AG04450 (cell line): ENCODE data around the gene CHRNA1. TPM values are rescaled to one million over a fixed set of nuclear protein-coding genes. Genes with fewer than 3 reads are reported as not detected.
A peak's percentile ranks its signal among the peaks of the same experiment; 100 is the strongest.

Experiments used
- CTCF ChIA-PET: fragments of 300-600, 350-600 bp; formaldehyde crosslinking; extraction: SDS; loops from one replicate; lab custom pipeline; 2022; ENCODE audit warnings: antibody characterized with exemption, inconsistent platforms; lab: Charles Lee
- POLR2A ChIA-PET: fragments of 350-600 bp; formaldehyde crosslinking; extraction: SDS; loops from one replicate; lab custom pipeline; 2021; ENCODE audit warnings: antibody characterized with exemption, inconsistent platforms; lab: Yijun Ruan, JAX
- DNase-seq: peaks from one replicate; pipeline ENCODE4 v3.0.0-alpha.2; 2011; ENCODE audit warnings: low read depth, low spot score
- H3K27ac ChIP-seq: one replicate; pipeline ENCODE4 v1.5.1; 2012; ENCODE audit warnings: low read depth, low read length, control low read depth
- H3K27me3 ChIP-seq: one replicate; pipeline ENCODE4 v1.6.0; 2012; ENCODE audit warnings: low read length; ENCODE audit not compliant: control insufficient read depth, insufficient read depth
- H3K4me3 ChIP-seq: 2 replicates; pipeline ENCODE4 v1.5.1; 2011; ENCODE audit warnings: mild to moderate bottlenecking, low read depth, low read length, control low read depth
- H3K9me3 ChIP-seq: 2 replicates; pipeline ENCODE4 v1.5.1; 2012; ENCODE audit warnings: low read length; ENCODE audit not compliant: control insufficient read depth, insufficient read depth
- CTCF ChIP-seq: IDR thresholded peaks from 2 replicates; pipeline ENCODE4 v1.5.1; 2011; ENCODE audit warnings: low read depth, low read length, control low read depth, inconsistent platforms
- polyA plus RNA-seq: library from polyadenylated mRNA; depleted of rRNA; stranded (reverse); fragments of >200 nt; gene quantifications from 2 replicates; pipeline ENCODE4 v1.2.3, GENCODE V29; 2011

The CHRNA1 gene
- polyA plus RNA-seq, 1 experiment = 2.7 TPM

DNA sequence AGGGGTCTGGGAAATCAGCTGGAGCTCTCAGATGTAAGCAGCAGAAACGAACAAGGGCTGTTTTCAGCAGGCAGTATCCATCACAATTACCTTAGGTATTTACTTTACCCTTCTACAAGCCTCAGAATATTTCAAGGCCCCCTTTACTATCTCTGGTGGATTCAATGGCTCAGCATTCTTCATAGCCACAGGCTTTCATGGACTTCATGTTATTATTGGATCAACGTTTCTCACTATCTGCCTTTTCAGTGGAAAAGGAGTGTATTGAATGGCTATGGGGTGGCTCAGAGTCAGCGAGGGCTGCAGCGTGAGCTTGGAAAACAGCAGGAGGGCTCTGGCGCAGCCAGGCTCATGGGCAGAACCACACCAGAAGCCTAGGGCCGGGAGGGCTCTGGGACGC, 16.6 kb upstream of the CHRNA1 start:
- ChIA-PET POLR2A (no interaction called here), CTCF (interaction anchor here (1.0 to 1.6 kb wide), 2 partner anchors 9 to 32 kb away, joined by 3 to 5 read pairs; no protein-coding TSS in a partner anchor)
- no peak for TF ChIP-seq CTCF
- no peaks in the 10 kb centered on the region for H3K27me3 ChIP-seq
- H3K4me3 ChIP-seq = no peak overlapping the region
- no peak overlapping the region for H3K27ac ChIP-seq
- H3K9me3 ChIP-seq = peaks cover 7% of the 10 kb centered on the region; the same call in 1 of the 2 replicates
- no peak for DNase-seq

DNA sequence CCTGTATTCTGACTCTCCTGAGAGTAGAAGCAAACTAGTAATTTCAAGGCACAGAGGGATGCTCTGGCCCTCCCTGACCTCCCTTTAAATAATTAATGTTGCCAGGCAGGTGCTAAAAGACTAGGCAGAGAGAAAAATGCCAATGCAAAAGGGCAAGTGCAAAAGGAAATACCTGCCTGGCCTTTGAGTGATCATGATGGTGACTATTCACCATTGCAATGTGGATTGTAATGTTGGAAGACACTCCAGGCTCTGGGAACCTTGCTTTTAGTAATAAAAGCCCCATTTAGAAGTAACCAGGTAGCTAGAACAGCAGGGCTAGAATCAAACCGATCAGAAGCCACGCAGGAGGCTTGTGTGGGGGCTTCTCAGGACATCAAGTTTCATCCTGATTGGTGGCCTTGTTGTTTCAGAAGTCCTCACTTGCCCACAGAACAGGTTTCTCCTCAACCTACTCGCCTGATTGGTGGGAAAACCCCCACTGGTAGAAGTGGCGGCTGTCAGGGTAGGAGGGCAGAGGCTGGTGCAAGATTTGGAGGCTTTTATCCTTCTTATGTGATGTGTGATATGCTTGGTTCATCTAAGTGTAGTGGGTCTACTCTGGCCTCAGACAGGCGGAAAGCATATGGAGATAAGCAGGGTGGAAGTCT, 16.0 kb upstream of the CHRNA1 start:
- no peaks in the 10 kb centered on the region for H3K27me3 ChIP-seq
- no peak overlapping the region for H3K27ac ChIP-seq
- POLR2A ChIA-PET = interaction anchor here (0.6 kb wide), 1 partner anchor 118 kb away, joined by 3 read pairs; no protein-coding TSS in a partner anchor
- TF ChIP-seq CTCF = no peak
- DNase-seq = no peak
- no peak overlapping the region for H3K4me3 ChIP-seq
- CTCF ChIA-PET = interaction anchor here (1.0 to 1.6 kb wide), 3 partner anchors 9 to 31 kb away, joined by 3 to 5 read pairs (median 4); no protein-coding TSS in a partner anchor
- peaks cover 7% of the 10 kb centered on the region; the same call in 1 of the 2 replicates for H3K9me3 ChIP-seq

DNA sequence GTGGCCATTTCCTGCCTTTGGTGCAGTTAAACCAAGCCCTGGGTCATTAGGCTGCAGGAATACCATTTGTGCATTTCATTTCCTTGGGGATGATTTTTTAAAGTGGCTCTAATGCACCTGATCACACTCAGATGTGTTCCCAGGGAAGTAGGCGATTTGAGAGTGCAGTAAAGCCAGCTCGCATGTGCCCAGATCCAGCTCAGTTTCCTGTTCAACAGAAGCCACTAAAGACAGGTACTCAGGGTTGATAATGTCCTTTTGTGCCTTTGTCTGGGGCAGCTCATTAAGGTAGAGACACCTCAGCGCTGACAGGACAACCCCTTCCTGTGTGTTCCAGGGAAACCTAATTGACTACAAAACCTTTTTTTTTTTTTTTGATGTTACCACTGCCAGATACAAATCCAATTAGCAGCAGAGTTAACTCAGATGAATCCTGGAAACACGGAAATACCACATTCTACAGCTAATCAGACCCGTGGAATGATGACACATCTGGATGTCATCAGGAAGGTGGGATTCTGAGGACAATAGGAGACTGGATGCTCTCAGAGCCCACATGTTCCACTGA, 15.2 kb upstream of the CHRNA1 start:
- no peak for TF ChIP-seq CTCF
- Histone ChIP-seq H3K27ac (peak overlapping the region; percentile 98), H3K4me3 (no peak overlapping the region), H3K27me3 (no peaks in the 10 kb centered on the region), H3K9me3 (peaks cover 7% of the 10 kb centered on the region; the same call in 1 of the 2 replicates)
- CTCF ChIA-PET = interaction anchor here (1.0 to 3.0 kb wide), 2 partner anchors 31 to 205 kb away, joined by 4 to 17 read pairs; no protein-coding TSS in a partner anchor
- DNase-seq = no peak
- POLR2A ChIA-PET = interaction anchor here (0.6 kb wide), 2 partner anchors 117 to 389 kb away, joined by 3 to 4 read pairs; no protein-coding TSS in a partner anchor

- Histone ChIP-seq H3K4me3 (no peak overlapping the region), H3K27me3 (no peaks in the 10 kb centered on the region), H3K9me3 (peaks cover 7% of the 10 kb centered on the region; the same call in 1 of the 2 replicates), H3K27ac (peak overlapping the region; percentile 98)
- POLR2A ChIA-PET = interaction anchor here (1.0 kb wide), 1 partner anchor 57 kb away, joined by 5 read pairs; no protein-coding TSS in a partner anchor
- CTCF ChIA-PET = interaction anchor here (0.7 to 3.0 kb wide), 5 partner anchors 14 to 206 kb away, joined by 3 to 17 read pairs (median 3); partner anchors contain the start of gene CHRNA1
- TF ChIP-seq CTCF = no peak
- peak; percentile 97 for DNase-seq
These were observed 14.1 kb upstream of the CHRNA1 start for GRCh38 chr2:174778085-174778981.
